ENCODE data around the gene CDR2L. TPM values are rescaled to one million over a fixed set of nuclear protein-coding genes. Genes with fewer than 3 reads are reported as not detected.

CDR2L gene
- 11.4 TPM for total RNA-seq

GRCh38 chr17:74987418-74987908, at the start of gene CDR2L:
TSS of gene CDR2L (plus strand) at chr17:74987632. CDS start at chr17:74988044, 412 bp downstream.
- DNase-seq (ENCODE audit: low spot score) = peak; percentile 97

- DNase-seq (ENCODE audit: low spot score) = no peak
These were observed 49.1 kb upstream of the CDR2L start for GRCh38 chr17:74938194-74938950.

- DNase-seq (ENCODE audit: low spot score) = no peak
These were observed 47.9 kb upstream of the CDR2L start for GRCh38 chr17:74939534-74939933.

- no peak for DNase-seq (ENCODE audit: low spot score)
These were observed 46.2 kb upstream of the CDR2L start for GRCh38 chr17:74941128-74941725.

GRCh38 chr17:74943808-74944522, 43.5 kb upstream of the CDR2L start:
- DNase-seq (ENCODE audit: low spot score) = no peak

GRCh38 chr17:74945543-74945942, 41.9 kb upstream of the CDR2L start:
- DNase-seq (ENCODE audit: low spot score) = no peak

GRCh38 chr17:74946641-74947040, 40.8 kb upstream of the CDR2L start:
- DNase-seq (ENCODE audit: low spot score) = no peak

GRCh38 chr17:74947041-74947754, 40.2 kb upstream of the CDR2L start:
- no peak for DNase-seq (ENCODE audit: low spot score)

- no peak for DNase-seq (ENCODE audit: low spot score)
These were observed 37.8 kb upstream of the CDR2L start for GRCh38 chr17:74949455-74950115.

GRCh38 chr17:74950207-74950606, 37.2 kb upstream of the CDR2L start:
- no peak for DNase-seq (ENCODE audit: low spot score)

- DNase-seq (ENCODE audit: low spot score) = no peak
These were observed 36.4 kb upstream of the CDR2L start for GRCh38 chr17:74951065-74951464.

- no peak for DNase-seq (ENCODE audit: low spot score)
These were observed 35.6 kb upstream of the CDR2L start for GRCh38 chr17:74951680-74952421.

GRCh38 chr17:74952431-74953133, 34.9 kb upstream of the CDR2L start:
- DNase-seq (ENCODE audit: low spot score) = no peak

- no peak for DNase-seq (ENCODE audit: low spot score)
These were observed 34.2 kb upstream of the CDR2L start for GRCh38 chr17:74953134-74953687.

- no peak for DNase-seq (ENCODE audit: low spot score)
These were observed 33.3 kb upstream of the CDR2L start for GRCh38 chr17:74954115-74954514.

- DNase-seq (ENCODE audit: low spot score) = no peak
These were observed 32.6 kb upstream of the CDR2L start for GRCh38 chr17:74954665-74955421.

- DNase-seq (ENCODE audit: low spot score) = no peak
These were observed 31.3 kb upstream of the CDR2L start for GRCh38 chr17:74956093-74956492.

- DNase-seq (ENCODE audit: low spot score) = peak; percentile 77
These were observed 29.3 kb upstream of the CDR2L start for GRCh38 chr17:74957935-74958740.
